Measurements from ENCODE around the gene SAP30BP. TPM values are rescaled to one million over a fixed set of nuclear protein-coding genes. Genes with fewer than 3 reads are reported as not detected.

SAP30BP gene
- total and polyA plus RNA-seq, 2 of the 13 experiments (the other 11 are each of a cell fraction or from before 2014, with no cell fraction given), result 67.7 to 99.4 TPM

DNA sequence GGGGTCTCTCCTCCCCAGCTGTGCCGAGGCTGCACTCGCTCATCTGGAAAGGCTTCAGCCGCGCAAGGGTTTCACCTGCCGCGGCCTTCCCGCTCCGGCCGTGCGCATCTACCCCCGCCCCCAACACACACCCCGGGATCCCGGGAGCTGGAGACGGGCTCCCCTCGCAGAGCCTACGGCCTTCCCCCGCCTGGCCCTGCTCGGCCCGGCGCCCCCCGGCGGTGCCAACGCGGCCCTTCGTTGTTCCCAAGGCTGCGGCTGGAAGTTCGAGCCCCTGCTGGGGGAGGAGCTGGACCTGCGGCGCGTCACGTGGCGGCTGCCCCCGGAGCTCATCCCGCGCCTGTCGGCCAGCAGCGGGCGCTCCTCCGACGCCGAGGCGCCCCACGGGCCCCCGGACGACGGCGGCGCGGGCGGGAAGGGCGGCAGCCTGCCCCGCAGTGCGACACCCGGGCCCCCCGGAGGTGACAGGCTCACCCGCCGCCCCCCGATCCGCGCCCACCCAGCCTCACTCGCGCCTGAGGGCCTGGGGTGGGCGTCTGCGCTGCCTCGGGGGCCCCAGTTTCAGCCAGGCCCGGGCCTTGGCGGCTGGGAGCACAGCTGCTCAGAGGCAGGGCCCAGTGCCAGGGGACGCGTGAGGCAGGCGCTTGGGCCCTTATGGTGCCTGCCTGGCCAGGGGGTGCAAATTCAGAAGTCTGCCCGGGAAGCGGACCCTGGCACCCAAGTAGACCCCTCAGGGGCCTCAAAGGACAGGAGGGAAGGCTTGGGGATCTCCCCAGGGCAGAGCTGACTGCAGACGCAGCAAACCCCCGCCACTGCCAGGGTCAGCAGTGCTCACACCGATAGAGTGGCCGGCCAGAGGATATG lies 86.6 kb downstream of the SAP30BP start (continued):
- peak; percentile 54; the same call in 1 of the 2 replicates for TF ChIP-seq ARID5B (CRISPR knock-in tag; IDR thresholded peaks at IDR 0.05)
- no peak for TF ChIP-seq SMAD3 (CRISPR knock-in tag; IDR thresholded peaks at IDR 0.05)
- no peak for TF ChIP-seq TFAP4 (IDR thresholded peaks at IDR 0.05; ENCODE audit: borderline replicate concordance, low read depth)
- peak; percentile 93 for TF ChIP-seq ZBTB2 (CRISPR knock-in tag; IDR thresholded peaks at IDR 0.05; ENCODE audit: low read depth)
- TF ChIP-seq MED8 (CRISPR knock-in tag; IDR thresholded peaks at IDR 0.05; ENCODE audit: insufficient replicate concordance), result peak; percentile 79
- TF ChIP-seq, protein P1, sequence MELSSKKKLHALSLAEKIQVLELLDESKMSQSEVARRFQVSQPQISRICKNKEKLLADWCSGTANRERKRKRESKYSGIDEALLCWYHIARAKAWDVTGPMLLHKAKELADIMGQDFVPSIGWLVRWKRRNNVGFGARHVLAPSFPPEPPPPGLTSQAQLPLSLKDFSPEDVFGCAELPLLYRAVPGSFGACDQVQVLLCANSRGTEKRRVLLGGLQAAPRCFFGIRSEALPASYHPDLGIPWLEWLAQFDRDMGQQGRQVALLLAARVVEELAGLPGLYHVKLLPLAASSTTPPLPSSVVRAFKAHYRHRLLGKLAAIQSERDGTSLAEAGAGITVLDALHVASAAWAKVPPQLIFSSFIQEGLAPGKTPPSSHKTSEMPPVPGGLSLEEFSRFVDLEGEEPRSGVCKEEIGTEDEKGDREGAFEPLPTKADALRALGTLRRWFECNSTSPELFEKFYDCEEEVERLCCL (CRISPR knock-in tag; IDR thresholded peaks at IDR 0.05; ENCODE audit: borderline replicate concordance), result no peak
- no peak for TF ChIP-seq MBNL3 (CRISPR knock-in tag; conservative IDR thresholded peaks at IDR 0.05)
- no peak for TF ChIP-seq KLF13 (CRISPR knock-in tag; IDR thresholded peaks at IDR 0.05)
- no peak; the same call in 1 of the 2 replicates for TF ChIP-seq ZNF782 (CRISPR knock-in tag; IDR thresholded peaks at IDR 0.05; ENCODE audit: borderline replicate concordance)
- TF ChIP-seq ZNF563 (CRISPR knock-in tag; IDR thresholded peaks at IDR 0.05), result peak; percentile 91
- peak; percentile 40; the same call in 1 of the 2 replicates for TF ChIP-seq KMT2B (CRISPR knock-in tag; IDR thresholded peaks at IDR 0.05)
- peak; percentile 33; the same call in 1 of the 2 replicates for TF ChIP-seq ZBTB25 (CRISPR knock-in tag; IDR thresholded peaks at IDR 0.05)
- no peak for TF ChIP-seq SRF (IDR thresholded peaks at IDR 0.05; ENCODE audit: low read depth, low read length)
- peak; percentile 84; the same call in 1 of the 2 replicates for TF ChIP-seq HOXD1 (CRISPR knock-in tag; IDR thresholded peaks at IDR 0.05)
- TF ChIP-seq TAF15 (IDR thresholded peaks at IDR 0.05; ENCODE audit: low read depth, low read length, poor library complexity, severe bottlenecking), result no peak
- TF ChIP-seq YEATS2 (CRISPR knock-in tag; IDR thresholded peaks at IDR 0.05; ENCODE audit: borderline replicate concordance), result no peak
- no peak for TF ChIP-seq RAD51 (IDR thresholded peaks at IDR 0.05; ENCODE audit: borderline replicate concordance)
- no peak for TF ChIP-seq NR2F2 (IDR thresholded peaks at IDR 0.05; ENCODE audit: borderline replicate concordance, low read depth)
